Stimulated activated CD4-positive, alpha-beta T cell treated with anti-CD3 and anti-CD28 coated beads, TNF-alpha, amount 100 ng/mL, for 24 hours (primary cell): ENCODE results near the gene N4BP2L2.
A peak's percentile ranks its signal among the peaks of the same experiment; 100 is the strongest.

ENCODE experiments used
- DNase-seq, 3 experiments: peaks; one replicate each; pipeline ENCODE4 v3.0.0-alpha.2; 2020; ENCODE audit warnings: low read depth in 3 of 3

The N4BP2L2 gene

GRCh38 chr13:32468502-32469142 lies 70.0 kb downstream of the N4BP2L2 start:
- no peak for DNase-seq

GRCh38 chr13:32456591-32456990 lies 82.0 kb downstream of the N4BP2L2 start:
- no peak for DNase-seq

DNA sequence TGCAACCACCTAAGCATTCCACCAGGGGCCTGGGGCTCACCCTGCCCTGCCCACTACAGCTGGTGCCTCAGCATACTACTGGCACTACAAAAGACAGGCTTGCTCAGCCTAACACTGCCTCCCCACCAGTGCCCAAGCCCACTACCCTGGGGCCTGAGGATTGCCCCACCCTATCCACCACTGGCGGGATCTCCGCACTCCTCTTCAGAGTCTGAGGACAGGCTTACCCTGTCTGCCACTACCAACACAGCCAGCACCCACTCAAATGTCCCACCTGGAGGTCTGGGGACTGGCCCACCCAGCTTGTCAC lies 83.0 kb downstream of the N4BP2L2 start:
- DNase-seq, result no peak

GRCh38 chr13:32454886-32455593 lies 83.6 kb downstream of the N4BP2L2 start:
- no peak for DNase-seq

GRCh38 chr13:32453981-32454380 lies 84.6 kb downstream of the N4BP2L2 start:
- no peak for DNase-seq

DNA sequence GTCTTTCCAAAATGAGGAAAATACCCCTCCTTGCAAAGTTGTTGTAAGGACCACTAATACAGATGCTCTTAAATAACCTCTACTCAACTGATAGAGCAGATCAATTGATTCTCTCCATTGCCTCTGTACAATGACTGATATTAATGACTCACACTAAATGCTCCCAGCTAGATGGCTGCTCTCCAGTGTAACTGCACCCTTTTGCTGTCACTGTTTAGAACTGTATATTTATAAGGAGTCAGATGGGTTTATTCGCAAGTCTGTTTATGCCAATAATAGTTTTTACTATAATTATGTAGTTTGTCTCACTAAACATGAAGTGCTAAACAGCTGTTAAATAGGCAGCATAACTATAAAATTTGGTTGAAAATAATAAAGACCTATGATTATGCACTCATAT lies 89.6 kb downstream of the N4BP2L2 start:
- DNase-seq, result no peak

DNA sequence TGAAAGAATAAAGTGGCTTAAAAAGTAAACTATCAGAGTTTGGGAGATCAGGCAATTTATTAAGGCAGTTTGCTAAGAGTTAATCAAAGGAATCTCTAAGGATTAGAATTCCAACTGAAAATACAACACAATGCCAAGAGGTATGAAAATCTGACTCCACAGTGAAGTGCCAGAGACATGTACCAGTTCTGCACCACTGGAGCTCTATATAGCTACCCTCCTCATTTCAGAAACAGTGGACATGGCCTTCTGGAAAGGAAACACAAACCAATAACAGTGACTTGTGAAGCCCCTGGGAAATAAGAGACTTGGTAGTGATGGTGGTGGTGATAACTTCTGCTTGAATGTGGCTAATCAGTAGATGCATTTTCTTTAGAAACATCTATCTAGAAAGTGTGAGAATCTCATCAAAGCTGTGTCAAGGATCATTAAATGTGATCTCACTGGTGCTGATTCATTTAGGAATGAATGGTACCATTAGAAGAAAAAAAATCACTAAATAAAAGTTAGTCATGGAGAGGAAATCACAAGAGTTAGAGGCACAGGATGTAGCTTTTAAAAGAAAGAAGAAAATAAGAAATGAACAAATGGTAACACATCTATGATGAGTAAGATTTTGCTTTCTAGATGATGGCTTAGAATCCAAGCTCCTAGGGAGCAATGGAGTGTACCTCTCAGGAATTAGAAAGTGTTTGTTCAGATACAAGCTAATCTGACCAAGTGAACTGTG lies 90.5 kb downstream of the N4BP2L2 start:
- DNase-seq, result no peak

GRCh38 chr13:32446773-32447465 lies 91.7 kb downstream of the N4BP2L2 start:
- no peak for DNase-seq

DNA sequence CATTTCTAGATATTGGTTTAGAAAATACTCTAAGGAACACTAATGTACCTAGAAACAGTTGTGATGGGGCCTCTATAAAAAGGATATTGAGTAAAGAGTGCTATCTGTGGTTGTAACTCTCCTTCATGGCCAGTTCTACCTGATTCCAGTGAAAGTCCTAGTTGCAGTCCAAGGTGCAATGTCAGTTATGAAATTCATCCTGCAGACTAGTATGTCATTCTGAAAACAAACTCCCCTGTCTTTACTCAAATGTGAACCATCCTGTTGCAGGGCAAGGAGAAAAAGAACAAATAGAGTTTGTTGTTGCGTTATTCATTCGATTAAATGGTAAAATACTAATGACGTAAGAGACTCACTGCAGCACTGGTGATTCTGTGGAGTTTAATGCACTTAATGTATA lies 92.4 kb downstream of the N4BP2L2 start:
- DNase-seq, result no peak

DNA sequence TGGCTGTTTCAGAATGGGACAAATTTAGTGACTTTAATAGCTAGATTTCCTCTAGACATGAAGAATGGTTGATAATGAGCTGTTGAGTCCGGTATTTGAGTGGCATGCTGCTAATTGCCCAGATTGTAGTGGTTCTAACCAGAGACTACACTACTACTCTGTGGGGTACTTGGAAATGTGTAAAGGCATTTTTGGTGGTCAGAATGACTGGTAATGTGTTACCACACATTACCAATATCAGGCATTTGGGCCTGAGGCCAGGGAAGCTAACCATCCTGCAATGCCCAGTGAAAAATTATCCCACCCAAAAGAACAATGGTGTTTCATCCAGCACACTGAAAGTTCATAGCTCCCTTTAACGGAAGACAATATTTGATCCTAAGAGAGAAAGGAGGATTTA lies 93.1 kb downstream of the N4BP2L2 start:
- DNase-seq, result no peak

- peak in 1 of 3 experiments; percentile 9 for DNase-seq
Measured at GRCh38 chr13:32443111-32443510, 95.5 kb downstream of the N4BP2L2 start.

GRCh38 chr13:32438871-32439270 lies 99.7 kb downstream of the N4BP2L2 start:
- no peak for DNase-seq

DNA sequence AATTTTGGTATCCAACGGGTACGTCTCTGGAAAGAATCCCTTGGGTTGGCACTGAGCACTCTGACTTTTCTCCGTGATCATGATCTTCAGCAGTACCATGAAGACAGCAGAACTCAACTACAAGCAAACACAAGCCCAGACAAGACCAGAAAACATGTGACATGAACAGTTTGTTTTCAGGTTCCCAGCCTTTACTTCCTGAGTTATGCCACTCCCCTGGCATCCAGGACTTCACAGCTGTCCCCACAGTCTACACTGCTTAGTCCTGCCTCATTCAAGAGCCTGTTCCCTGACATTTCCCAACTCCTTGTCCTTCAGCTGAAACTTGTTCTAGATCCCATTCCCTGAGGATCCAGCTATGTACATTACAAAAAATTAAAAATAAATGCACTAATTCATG lies 105.7 kb downstream of the N4BP2L2 start:
- DNase-seq, result no peak

- DNase-seq, result no peak
Measured at GRCh38 chr13:32431361-32431760, 107.2 kb downstream of the N4BP2L2 start.

DNA sequence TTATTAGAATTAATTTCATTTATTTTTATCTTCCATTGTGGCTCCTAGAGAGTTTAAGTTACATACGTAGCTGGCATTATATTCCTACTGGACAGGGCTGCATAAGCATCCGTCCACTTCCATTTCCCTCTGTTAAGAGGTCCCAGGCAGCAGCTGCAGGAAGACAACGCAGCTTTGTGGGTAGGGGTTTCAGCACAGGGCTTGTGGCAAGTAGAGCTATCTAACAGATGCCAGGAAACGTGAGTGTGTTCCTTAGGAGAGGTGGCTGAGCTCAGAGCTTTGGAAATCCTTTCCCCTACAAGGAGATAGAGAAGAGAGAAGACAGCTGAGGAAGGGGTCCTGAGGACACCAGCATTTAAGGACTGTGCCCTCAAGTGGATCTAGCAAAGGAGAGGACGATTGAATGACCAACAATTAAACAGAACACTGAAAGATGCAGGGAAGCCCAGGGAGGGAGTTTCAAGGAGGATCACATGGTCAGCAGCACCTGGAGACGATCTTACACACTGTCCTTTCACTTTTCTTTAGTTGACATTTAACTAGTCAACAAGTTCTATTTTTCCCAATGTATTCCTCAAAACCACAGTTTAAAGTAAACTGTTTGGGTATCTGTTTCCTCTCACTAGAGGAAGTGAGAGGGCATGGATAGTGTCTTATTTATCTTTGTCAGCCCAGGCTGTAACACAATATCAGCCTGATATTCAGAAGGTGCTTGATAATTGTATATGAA lies 108.4 kb downstream of the N4BP2L2 start:
- DNase-seq, result no peak

DNA sequence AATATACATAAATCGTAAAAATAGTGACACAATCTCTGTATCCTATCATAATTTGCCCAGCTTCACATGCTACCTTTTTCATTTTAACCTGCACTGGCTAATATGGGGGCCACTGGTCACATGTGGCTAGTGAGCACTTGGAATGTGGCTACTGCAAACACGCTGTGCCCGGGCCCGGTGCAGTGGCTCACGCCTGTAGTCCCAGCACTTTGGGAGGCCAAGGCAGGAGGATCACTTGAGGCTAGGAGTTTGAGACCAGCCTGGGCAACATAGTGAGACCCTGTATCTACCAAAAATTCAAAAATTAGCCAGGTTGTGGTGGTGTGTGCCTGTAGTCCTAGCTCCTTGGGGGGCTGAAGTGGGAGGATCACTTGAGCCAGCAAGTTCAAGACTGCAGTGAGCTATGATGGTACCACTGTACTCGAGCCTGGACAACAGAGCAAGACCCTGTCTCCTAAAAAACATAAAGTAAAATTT lies 109.1 kb downstream of the N4BP2L2 start:
- DNase-seq, result no peak

DNA sequence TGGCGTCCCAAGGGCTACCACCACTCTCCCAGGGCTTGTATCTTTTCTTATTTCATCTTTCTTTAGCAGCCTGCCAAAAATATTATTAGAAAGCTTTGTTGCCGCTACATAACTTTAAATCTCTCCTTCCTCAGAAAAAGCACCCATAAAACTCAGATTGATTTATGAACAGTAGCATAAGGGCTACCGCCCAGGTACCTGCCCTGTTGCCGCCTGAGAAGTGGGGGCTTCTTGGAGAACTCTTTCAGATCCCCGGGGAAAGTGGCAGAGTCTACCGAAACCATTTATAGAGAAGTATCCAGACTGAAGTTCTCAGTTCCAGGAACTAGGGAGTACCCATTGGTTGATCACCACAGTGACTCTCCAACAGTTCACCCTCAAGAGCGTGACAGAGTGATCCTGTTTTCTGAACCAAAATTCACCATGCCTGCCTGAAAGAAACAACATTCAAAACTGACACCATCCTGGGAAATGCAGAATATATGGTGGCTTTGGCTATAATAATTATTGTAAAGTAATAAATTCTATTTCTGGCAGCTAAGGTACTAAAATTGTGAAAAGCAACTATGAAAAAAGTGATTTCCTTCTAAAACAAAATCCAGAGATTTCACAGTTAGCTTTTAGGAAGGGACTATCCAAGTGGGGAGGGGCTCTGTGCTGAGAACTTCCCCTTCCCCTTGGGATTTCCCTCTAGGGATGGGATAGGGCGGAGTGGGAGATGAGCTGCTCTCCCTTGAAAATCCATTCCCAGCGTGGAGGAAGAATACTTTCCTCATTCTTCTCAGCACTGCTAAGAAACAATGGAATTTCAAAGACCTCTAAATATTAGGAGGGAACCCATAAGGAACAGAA lies 109.8 kb downstream of the N4BP2L2 start:
- no peak for DNase-seq

DNA sequence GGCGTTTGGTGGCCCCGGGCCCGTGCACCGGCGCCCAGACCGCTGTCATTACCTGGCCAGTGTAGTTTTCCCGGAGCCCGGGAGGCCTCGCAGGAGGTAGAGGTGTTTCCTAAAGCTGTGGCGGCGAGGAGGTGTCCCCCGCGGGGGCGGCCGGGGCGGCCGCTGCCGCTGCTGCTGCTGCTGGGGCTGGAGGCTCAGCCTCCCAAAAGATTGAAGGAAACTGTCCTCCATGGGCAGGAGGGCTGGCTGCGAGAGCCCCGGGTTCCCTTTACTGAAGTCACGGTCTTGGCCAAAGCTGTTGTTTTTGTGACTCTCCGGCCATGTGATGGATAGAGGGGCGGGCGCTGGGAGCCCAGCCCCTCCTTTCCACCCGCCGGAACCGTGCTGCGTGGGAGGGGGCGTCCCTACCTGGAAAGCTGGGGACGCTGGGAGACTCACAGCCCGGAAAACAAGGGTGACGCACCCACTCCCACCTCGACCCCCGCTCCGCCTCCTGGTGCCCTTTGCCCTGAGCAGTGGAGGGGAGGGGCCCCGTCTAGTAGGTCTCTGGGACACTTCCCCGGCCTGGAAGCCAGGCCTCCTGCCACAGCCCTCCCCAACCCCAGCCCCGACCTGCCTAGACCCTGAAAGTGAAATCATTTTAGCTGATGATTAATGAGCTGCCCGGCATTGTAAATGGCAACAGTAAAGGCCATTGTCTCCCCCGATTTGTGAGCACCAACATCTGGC lies 110.6 kb downstream of the N4BP2L2 start, which contains the start of gene N4BP2L1:
N4BP2L1 (minus strand) TSS at position 279 of the 729 bp plus-strand sequence; CDS start at position 231, 48 bp downstream.
- peak; percentile 66 to 89 (median 71) for DNase-seq

DNA sequence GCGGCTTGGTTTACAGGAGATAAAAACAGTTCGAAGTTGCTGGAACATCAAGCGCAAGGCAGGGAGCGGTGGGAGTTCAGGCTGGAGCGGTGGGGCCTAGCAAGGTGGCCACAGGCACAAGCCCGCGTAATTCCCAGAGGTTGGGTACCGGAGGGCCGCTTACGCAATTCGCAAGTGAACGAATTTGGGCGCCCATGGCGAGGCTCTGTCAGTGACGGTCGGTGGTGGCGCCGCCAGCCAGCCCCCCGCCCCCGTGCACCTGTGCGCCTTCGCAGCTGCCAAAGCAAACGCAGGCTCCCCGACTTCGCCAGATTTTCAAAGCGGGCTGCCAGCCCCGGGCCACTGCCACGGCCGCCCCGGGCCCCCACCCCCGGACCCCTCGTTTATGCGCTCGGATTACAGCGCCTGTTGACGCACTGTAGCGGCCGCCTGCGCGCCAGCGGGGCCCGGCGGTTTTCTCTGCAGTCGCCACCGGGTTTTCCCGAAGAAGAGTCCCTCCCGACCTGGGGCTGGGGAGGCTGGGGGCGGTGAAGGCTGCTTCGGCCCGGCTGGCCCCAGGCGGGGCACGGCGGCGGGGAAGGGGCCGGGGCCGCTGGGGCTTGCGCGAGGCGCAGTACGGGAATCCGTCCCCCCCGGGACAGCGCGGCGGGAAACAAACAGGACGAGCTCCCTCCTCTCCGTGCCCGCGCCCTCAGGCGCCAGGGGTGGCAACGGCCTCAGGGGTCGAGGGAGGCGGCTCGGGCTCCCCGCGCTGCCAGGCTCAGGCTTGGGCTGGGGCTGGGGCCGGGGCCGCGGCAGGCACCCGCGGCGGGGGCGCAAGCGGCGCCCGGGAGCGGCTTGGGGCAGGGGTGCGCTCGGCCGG lies 111.4 kb downstream of the N4BP2L2 start:
- DNase-seq, result peak; percentile 28 to 50 (median 31)
